Measurements from ENCODE around the gene FLACC1. TPM values are rescaled to one million over a fixed set of nuclear protein-coding genes. Genes with fewer than 3 reads are reported as not detected.

FLACC1 gene
- total RNA-seq, 2 donors from 2014 or later: 1.3 to 2.1 TPM

Other genes starting within 250 kb of the FLACC1 start
- gene CFLAR, start 241.2 kb downstream of the FLACC1 start, total RNA-seq: 100 to 1,000 TPM; 139 to 152 TPM
- gene CASP10, start 174.2 kb downstream of the FLACC1 start, total RNA-seq: 10 to 100 TPM; 44.3 to 56.0 TPM
- gene CASP8, start 96.8 kb downstream of the FLACC1 start, total RNA-seq: 10 to 100 TPM; 31.1 to 48.8 TPM
- 10 to 100 TPM; 55.7 to 73.7 TPM for gene TRAK2, start 94.1 kb upstream of the FLACC1 start, total RNA-seq
- gene STRADB, start 94.4 kb upstream of the FLACC1 start, total RNA-seq: 10 to 100 TPM; 47.5 to 75.9 TPM